GM12864 (cell line): ENCODE data around the gene TEAD1.

Experiments used
- DNase-seq: peaks from one replicate; pipeline ENCODE4 v3.0.0-alpha.2; 2011; ENCODE audit warnings: low read depth
- H3K4me3 ChIP-seq: 2 replicates; pipeline ENCODE4 v1.5.1; 2011; ENCODE audit warnings: mild to moderate bottlenecking, low read depth, low read length, control low read depth
- TF ChIP-seq, protein P1 (sequence below): IDR thresholded peaks from 2 replicates; pipeline ENCODE4 v1.5.1; 2011; ENCODE audit warnings: low read depth, mild to moderate bottlenecking, moderate library complexity, low read length, control low read depth, inconsistent platforms; ENCODE audit errors: missing control alignments

Gene TEAD1

DNA sequence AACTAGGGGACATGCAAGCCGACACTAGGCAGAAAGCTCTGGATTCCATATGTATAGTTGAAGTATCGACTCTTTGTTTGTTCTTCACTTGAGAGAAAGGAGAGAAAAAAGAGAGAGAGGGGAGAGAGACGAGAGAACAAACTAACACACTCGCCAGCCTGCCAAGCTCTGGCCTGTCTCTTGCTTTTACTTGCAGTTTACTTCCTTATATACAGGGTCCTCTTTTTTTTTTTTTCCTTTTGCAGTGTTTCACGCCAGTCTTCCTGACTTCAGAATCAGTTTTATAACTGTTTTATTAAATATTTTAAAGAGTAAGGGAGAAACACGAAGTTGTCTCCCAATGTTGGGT, 19.9 kb downstream of the TEAD1 start:
- no peak overlapping the region; the same call in 1 of the 2 replicates for H3K4me3 ChIP-seq
- TF ChIP-seq, protein P1, sequence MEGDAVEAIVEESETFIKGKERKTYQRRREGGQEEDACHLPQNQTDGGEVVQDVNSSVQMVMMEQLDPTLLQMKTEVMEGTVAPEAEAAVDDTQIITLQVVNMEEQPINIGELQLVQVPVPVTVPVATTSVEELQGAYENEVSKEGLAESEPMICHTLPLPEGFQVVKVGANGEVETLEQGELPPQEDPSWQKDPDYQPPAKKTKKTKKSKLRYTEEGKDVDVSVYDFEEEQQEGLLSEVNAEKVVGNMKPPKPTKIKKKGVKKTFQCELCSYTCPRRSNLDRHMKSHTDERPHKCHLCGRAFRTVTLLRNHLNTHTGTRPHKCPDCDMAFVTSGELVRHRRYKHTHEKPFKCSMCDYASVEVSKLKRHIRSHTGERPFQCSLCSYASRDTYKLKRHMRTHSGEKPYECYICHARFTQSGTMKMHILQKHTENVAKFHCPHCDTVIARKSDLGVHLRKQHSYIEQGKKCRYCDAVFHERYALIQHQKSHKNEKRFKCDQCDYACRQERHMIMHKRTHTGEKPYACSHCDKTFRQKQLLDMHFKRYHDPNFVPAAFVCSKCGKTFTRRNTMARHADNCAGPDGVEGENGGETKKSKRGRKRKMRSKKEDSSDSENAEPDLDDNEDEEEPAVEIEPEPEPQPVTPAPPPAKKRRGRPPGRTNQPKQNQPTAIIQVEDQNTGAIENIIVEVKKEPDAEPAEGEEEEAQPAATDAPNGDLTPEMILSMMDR: no peak
- no peak for DNase-seq

DNA sequence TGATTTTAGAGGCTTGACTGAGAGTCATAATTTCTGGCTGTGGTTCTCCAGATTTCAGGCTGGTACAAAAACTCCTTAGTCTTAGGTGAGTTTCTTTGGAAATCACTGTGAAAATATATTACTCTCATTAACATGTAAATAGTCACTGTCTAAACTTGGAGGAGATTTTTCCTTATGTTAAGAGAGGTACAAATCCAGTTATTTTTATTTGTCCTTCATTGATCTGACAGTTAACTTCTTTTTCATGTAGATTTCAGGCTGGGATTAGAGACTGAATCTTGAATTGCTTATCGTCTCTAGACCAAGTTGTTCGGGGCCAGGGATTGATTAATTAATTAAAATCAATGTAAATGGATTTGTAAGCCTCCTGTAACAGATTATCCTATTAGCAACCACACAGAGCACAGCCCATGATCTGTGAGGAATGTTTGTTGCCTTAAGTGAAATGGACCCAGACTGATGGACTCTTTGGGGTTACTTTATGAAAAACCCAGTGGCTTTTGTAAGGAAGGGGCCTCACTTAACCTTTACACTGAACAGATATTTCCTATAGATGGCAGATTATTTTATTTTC, 21.1 kb downstream of the TEAD1 start:
- TF ChIP-seq, protein P1: no peak
- no peak for DNase-seq
- H3K4me3 ChIP-seq: no peak overlapping the region

DNA sequence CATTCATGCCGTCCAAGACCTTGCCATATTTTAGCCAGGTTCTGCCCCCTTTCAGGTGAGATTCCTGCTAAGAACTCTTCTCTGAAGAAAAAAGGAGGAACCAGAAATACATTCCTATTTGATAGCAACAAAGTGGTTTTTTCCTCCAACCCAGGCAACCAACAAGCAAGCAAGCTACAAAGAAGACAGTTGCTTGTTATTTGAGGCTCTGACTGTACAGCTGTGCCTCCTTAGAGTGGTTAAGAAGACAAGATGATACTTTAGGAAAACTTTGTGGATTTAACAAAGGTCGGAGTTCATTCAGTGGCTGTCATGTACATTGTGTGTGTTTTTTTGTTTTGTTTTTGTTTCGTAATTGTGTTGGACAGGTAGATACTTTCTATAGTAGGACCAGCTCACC, 21.7 kb downstream of the TEAD1 start:
- H3K4me3 ChIP-seq: no peak overlapping the region
- DNase-seq: no peak
- TF ChIP-seq, protein P1: no peak

DNA sequence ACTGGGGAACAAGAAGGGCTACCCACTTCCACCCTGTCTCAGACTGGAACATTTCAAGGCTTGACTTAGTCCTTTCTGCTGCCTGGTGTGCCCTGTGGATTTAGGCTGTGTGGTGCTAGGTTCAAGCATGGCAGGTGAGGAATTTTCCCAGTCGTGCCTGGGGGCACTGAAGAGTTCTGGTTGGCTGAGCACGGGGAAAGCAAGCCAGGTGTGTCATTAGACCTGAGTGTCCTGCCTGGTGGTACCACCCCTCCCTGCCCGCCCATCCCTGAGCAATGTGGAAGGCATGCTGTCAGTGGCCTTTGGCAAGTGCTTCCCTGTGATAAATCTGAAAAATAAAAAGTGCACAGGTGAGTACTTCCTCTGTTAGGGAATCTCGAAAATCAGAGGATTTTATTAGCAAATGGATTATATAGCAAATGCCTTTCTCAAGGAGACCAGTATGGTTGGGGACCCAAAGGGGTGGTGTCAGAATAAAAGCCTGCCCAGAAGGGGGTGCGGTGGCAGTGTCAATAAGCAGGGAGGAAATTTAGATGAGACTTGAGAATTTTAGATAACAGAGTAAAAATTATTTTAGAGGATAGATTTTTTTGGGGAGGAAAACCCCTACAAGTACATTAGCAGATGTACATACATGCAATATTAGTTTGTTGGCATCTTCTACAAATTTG, 22.8 kb downstream of the TEAD1 start:
- DNase-seq: no peak
- TF ChIP-seq, protein P1: no peak
- H3K4me3 ChIP-seq: no peak overlapping the region

DNA sequence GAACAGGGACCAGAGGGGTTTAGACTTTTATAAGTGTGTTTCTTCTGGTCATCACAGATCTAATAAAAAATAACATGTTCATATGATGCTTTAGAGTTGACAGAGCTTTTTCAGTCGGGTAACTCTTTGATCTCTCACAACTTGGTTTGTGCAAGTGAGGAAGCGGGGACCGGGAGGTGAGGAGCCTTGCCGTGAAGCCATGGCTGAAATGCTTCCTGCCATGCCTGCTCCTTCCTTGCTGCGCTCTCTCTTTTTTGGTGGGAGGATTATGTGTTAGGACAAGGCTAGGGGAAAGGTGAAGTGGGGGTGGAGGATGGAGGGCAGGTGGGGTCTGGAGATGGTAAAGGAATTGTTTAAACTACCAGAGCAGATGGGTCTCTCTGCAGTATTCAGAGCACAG, 23.8 kb downstream of the TEAD1 start:
- no peak overlapping the region for H3K4me3 ChIP-seq
- DNase-seq: no peak
- TF ChIP-seq, protein P1: no peak

DNA sequence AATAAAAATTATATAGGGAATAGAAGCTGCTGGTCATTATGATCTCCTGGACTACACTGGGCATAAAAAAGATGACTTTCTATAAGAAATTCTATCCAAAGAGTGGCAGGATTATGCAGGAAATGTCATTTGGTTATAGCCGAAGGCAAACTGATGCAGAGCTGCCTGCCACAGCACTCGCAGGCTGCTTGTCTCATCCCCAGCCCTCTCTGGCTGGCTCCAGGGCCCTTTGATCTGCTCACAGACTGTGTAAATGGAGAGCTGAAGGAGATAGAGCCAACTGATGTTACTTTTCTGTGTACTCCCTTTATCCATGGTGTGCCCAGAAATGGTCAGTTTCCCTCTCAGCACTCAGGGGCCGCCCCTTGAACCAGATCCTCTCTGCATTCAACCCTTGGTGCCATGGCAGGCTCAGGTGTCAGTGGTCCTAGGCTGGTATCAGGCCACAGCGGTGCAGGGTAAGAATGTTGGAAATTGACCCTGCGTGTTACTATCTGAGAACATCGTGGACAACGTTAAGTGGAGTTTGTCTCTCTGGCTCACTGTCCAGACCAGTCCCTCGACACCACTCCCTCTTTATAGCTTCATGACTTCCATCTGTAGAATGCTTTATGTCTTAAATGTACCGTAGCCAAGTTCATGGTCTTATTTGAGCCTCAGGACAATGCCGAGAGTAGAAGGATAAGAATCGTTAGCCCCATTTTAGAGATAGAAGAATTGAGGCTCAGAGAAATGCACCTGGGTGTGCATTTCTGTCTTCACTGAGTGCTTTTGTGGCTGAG, 27.8 kb downstream of the TEAD1 start:
- no peak overlapping the region for H3K4me3 ChIP-seq
- DNase-seq: no peak
- TF ChIP-seq, protein P1: no peak
